ENCODE results near the gene GNAI3. TPM values are rescaled to one million over a fixed set of nuclear protein-coding genes. Genes with fewer than 3 reads are reported as not detected.

GNAI3 gene
- total RNA-seq, 2 experiments from 2014 or later: 7.5 to 8.3 TPM

- H3K27ac Mint-ChIP-seq: peak within 1 kb of the TSS; percentile 98
- peak within 1 kb of the TSS; percentile 99 for H3K4me3 Mint-ChIP-seq
- H3K9me3 Mint-ChIP-seq (ENCODE audit: low read depth): no peaks in the 10 kb centered on the region
- peaks cover 1% of the 10 kb centered on the region for H3K36me3 Mint-ChIP-seq
- peaks cover 66% of the 10 kb centered on the region for H3K4me1 Mint-ChIP-seq
- CTCF ChIA-PET: interaction anchor here (0.5 to 9.1 kb wide), 12 partner anchors 10 to 365 kb away, joined by 3 to 112 read pairs (median 6); partner anchors contain the start of genes AHCYL1, CYB561D1 and GNAI3
- ATAC-seq (peak; percentile 56), DNase-seq (peak; percentile 87)
- no peaks in the 10 kb centered on the region for H3K27me3 Mint-ChIP-seq
Measured at GRCh38 chr1:109619576-109620400, 71.4 kb downstream of the GNAI3 start, which contains the start of the genes AMPD2 and GNAT2. AMPD2 (plus strand) TSS chr1:109619837; CDS start chr1:109621176, 1,339 bp downstream. GNAT2 (minus strand) TSS chr1:109619616; CDS start chr1:109612870, 6,746 bp downstream.

DNA sequence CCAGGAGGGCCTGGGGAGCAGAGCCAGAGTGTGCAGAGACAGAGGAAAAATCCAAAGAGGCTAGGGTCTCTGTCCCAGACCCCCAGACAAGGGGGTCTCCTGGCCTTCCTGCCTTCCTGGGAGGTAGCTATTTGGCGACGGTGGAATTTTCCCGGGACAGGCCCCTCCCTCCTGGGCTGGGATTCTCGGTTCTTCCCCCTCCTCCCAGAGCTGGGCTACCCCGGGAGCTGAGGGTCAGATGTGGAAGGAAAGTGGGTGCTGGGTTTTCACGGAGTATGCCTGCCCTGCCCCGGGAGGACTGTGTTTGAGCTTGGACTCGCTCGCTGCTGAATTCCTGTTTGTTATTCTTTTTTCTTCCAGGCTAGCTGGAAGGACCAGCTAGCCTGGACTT lies 72.0 kb downstream of the GNAI3 start:
- Mint-ChIP-seq H3K4me3 (peak overlapping the region; percentile 99), H3K36me3 (peaks cover 1% of the 10 kb centered on the region), H3K27ac (peak overlapping the region; percentile 98), H3K27me3 (no peaks in the 10 kb centered on the region), H3K9me3 (ENCODE audit: low read depth) (no peaks in the 10 kb centered on the region), H3K4me1 (peaks cover 67% of the 10 kb centered on the region)
- DNase-seq: peak; percentile 53
- ATAC-seq: peak; percentile 4
- CTCF ChIA-PET: interaction anchor here (0.5 to 9.1 kb wide), 9 partner anchors 10 to 364 kb away, joined by 3 to 112 read pairs (median 8); partner anchors contain the start of genes AHCYL1, CYB561D1 and GNAI3

- Mint-ChIP-seq H3K4me3 (peak overlapping the region; percentile 99), H3K27ac (peak overlapping the region; percentile 98), H3K4me1 (peaks cover 63% of the 10 kb centered on the region), H3K36me3 (peaks cover 1% of the 10 kb centered on the region), H3K9me3 (ENCODE audit: low read depth) (no peaks in the 10 kb centered on the region), H3K27me3 (no peaks in the 10 kb centered on the region)
- DNase-seq: peak; percentile 99
- CTCF ChIA-PET: interaction anchor here (0.7 to 9.1 kb wide), 7 partner anchors 10 to 364 kb away, joined by 3 to 112 read pairs (median 9); partner anchors contain the start of genes AHCYL1 and GNAI3
- ATAC-seq: peak; percentile 88
Measured at GRCh38 chr1:109620841-109621286, 72.4 kb downstream of the GNAI3 start.

DNA sequence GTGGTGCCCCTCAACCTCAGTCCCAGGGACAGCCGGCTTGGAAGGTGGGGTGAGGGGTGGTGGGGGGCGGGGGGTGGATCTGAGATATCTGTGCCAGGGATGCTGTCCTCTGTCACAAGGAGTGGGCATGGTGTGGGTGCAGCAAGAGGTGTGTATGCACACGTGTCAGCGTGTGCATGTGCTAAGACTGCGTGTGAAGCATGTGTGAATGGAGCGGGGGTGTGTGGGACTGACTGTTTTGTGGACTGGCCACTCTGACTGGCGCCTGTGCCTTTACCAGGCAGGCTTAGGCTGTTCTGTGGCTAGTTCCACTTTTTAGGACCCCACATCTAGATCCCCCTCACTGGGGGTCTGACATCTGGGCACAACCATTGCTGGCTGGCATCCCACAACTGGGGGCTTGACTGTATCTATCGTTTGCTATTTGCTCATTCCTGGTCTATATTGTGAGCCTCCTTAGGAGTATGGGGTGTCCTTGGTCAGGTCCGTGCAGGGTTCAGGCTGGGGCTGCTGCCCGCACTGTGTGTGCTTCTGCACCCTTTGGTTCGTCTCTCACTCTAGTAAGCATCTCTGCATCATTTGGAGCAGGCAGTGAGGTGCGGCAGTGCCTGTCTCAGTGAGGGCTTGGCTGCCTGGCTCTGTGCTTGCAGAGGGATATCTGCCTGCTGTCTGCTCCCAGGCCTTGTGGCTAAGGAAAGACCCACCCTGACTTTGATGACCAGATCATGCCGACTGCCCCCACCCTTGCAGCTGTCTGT lies 73.1 kb downstream of the GNAI3 start:
- H3K4me3 Mint-ChIP-seq: peak overlapping the region; percentile 99
- peaks cover 1% of the 10 kb centered on the region for H3K36me3 Mint-ChIP-seq
- peak; percentile 50 for DNase-seq

GRCh38 chr1:109622137-109622892 lies 73.9 kb downstream of the GNAI3 start:
- Mint-ChIP-seq H3K36me3 (peaks cover 1% of the 10 kb centered on the region), H3K4me1 (peaks cover 50% of the 10 kb centered on the region)

More for the DNA sequence above, 73.1 kb downstream of the GNAI3 start:
- no peaks in the 10 kb centered on the region for H3K9me3 Mint-ChIP-seq (ENCODE audit: low read depth)
- H3K4me1 Mint-ChIP-seq: peaks cover 56% of the 10 kb centered on the region
- peak overlapping the region; percentile 98 for H3K27ac Mint-ChIP-seq
- CTCF ChIA-PET: interaction anchor here (1.0 to 9.1 kb wide), 3 partner anchors 16 to 76 kb away, joined by 3 to 112 read pairs (median 15); no protein-coding TSS in a partner anchor
- no peaks in the 10 kb centered on the region for H3K27me3 Mint-ChIP-seq
- ATAC-seq: peak; percentile 2

GRCh38 chr1:109622895-109623294 lies 74.5 kb downstream of the GNAI3 start:
- ATAC-seq (no peak), DNase-seq (peak; percentile 38)
- Mint-ChIP-seq H3K36me3 (peaks cover 3% of the 10 kb centered on the region), H3K4me3 (no peak overlapping the region), H3K27me3 (no peaks in the 10 kb centered on the region), H3K4me1 (peaks cover 47% of the 10 kb centered on the region), H3K27ac (peak overlapping the region; percentile 79), H3K9me3 (ENCODE audit: low read depth) (no peaks in the 10 kb centered on the region)
- CTCF ChIA-PET: interaction anchor here (1.0 to 9.1 kb wide), 3 partner anchors 15 to 77 kb away, joined by 3 to 112 read pairs (median 12); partner anchors contain the start of gene GNAI3

More at GRCh38 chr1:109622137-109622892, 73.9 kb downstream of the GNAI3 start:
- no peak for ATAC-seq
- peak; percentile 39 for DNase-seq
- no peaks in the 10 kb centered on the region for H3K9me3 Mint-ChIP-seq (ENCODE audit: low read depth)
- H3K27ac Mint-ChIP-seq: peak overlapping the region; percentile 98
- no peaks in the 10 kb centered on the region for H3K27me3 Mint-ChIP-seq
- CTCF ChIA-PET: interaction anchor here (1.0 to 9.1 kb wide), 2 partner anchors 15 to 77 kb away, joined by 3 to 112 read pairs; no protein-coding TSS in a partner anchor
- H3K4me3 Mint-ChIP-seq: peak overlapping the region; percentile 99

- Mint-ChIP-seq H3K4me1 (peaks cover 44% of the 10 kb centered on the region), H3K27ac (peak overlapping the region; percentile 79), H3K36me3 (peaks cover 9% of the 10 kb centered on the region), H3K27me3 (no peaks in the 10 kb centered on the region), H3K4me3 (peak overlapping the region; percentile 9), H3K9me3 (ENCODE audit: low read depth) (no peaks in the 10 kb centered on the region)
- ATAC-seq: no peak
- peak; percentile 37 for DNase-seq
- CTCF ChIA-PET: interaction anchor here (1.1 to 9.1 kb wide), 4 partner anchors 14 to 361 kb away, joined by 3 to 112 read pairs (median 13); partner anchors contain the start of genes AHCYL1 and GNAI3
Measured at GRCh38 chr1:109623601-109624161, 75.3 kb downstream of the GNAI3 start.

DNA sequence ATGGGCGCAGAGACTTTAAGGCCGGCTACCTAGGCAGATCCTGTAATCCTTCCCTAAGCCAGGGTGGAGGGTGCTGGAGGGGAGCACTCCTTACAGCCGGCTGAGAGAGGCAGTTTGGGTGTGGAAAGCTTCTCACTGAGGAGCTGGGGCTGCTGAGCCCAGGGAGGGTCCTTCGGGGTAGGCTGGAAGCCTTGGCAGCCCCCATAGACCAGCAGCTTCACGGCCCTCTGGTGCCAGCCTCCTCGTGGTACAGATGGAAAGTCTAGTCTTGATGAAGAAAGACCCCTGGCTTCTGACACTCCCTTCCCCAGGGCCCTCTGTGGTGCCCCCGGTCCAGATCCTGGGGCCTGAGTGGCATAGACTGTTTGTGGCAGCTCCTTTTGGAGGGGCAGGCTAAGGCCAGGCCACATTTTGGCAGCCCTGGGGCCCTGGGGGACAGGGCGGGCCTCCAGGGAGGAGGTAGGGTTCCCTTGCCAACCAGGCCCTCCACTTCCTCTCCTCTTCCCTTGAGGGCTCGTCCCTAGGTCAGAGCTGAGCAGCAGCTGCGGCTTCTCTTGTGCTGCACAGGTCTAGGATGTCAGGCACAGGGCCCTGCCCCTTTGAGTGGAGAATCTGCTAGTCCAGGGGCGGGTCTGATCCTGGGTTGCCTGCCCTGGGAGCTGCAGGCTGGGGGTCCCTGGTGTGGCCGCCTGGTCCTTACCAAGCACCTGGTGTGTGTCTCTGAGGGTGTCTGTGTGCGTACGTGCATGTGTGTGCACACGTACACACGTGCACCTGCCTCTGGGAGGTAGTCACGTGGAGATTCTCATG lies 76.0 kb downstream of the GNAI3 start:
- peak; percentile 48 for DNase-seq
- peaks cover 37% of the 10 kb centered on the region for H3K4me1 Mint-ChIP-seq
- no peak overlapping the region for H3K4me3 Mint-ChIP-seq
- no peak for ATAC-seq
- no peaks in the 10 kb centered on the region for H3K9me3 Mint-ChIP-seq (ENCODE audit: low read depth)
- peaks cover 11% of the 10 kb centered on the region for H3K36me3 Mint-ChIP-seq
- peak overlapping the region; percentile 75 for H3K27ac Mint-ChIP-seq
- no peaks in the 10 kb centered on the region for H3K27me3 Mint-ChIP-seq
- CTCF ChIA-PET: interaction anchor here (0.9 to 9.1 kb wide), 7 partner anchors 13 to 360 kb away, joined by 3 to 112 read pairs (median 5); partner anchors contain the start of genes AHCYL1, CYB561D1 and GNAI3

- DNase-seq (peak; percentile 39), ATAC-seq (no peak)
- Mint-ChIP-seq H3K4me1 (peaks cover 35% of the 10 kb centered on the region), H3K36me3 (peaks cover 18% of the 10 kb centered on the region), H3K27me3 (no peaks in the 10 kb centered on the region), H3K4me3 (no peak overlapping the region), H3K27ac (no peak overlapping the region), H3K9me3 (ENCODE audit: low read depth) (no peaks in the 10 kb centered on the region)
- CTCF ChIA-PET: interaction anchor here (1.1 to 9.1 kb wide), 5 partner anchors 13 to 131 kb away, joined by 3 to 112 read pairs (median 12); partner anchors contain the start of genes CYB561D1 and GNAI3
Measured at GRCh38 chr1:109625176-109625575, 76.8 kb downstream of the GNAI3 start.

DNA sequence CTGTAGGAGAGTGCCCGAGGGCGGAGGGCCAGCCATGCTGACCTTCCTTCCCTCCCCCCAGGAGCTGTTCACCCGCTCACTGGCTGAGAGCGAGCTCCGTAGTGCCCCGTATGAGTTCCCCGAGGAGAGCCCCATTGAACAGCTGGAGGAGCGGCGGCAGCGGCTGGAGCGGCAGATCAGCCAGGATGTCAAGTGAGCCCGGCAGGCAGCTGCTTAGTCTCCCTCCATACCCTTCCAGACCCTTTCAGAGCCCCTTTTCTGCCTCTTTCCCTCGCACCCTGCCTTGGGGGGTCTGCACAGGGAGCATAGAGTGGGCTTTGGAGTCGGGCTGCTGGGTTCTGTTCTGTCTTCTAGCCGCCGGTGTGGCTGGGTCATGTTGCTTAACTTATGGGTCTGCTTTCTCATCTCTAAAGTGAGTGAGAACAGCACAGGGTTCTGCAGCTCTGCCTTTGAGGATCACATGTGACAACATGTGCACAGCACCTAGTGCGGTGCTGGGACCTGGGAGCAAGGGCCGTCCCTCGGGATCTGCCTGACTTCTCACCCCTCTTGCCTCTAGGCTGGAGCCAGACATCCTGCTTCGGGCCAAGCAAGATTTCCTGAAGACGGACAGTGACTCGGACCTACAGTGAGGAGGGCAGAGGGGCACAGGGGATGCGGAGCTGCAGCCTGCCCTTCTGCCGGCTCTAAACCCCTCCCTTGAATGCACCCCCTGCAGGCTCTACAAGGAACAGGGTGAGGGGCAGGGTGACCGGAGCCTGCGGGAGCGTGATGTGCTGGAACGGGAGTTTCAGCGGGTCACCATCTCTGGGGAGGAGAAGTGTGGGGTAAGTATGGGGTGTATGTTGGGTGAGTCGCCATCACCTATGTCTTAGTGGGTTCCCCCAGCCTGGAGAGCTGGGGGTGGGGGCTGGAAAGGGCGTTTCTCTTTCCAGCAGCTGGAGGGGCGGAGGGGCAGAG lies 77.5 kb downstream of the GNAI3 start:
- peaks cover 18% of the 10 kb centered on the region for H3K36me3 Mint-ChIP-seq
- no peak overlapping the region for H3K4me3 Mint-ChIP-seq
- no peak for ATAC-seq
- H3K9me3 Mint-ChIP-seq (ENCODE audit: low read depth): no peaks in the 10 kb centered on the region
- CTCF ChIA-PET: interaction anchor here (1.6 to 9.1 kb wide), 5 partner anchors 12 to 132 kb away, joined by 5 to 112 read pairs (median 12); partner anchors contain the start of genes CYB561D1 and GNAI3
- no peaks in the 10 kb centered on the region for H3K27me3 Mint-ChIP-seq
- peak; percentile 40 for DNase-seq
- peaks cover 35% of the 10 kb centered on the region for H3K4me1 Mint-ChIP-seq
- H3K27ac Mint-ChIP-seq: peak overlapping the region; percentile 7

All from activated CD8-positive, alpha-beta memory T cell treated with anti-CD3 and anti-CD28 coated beads, Interleukin-2, amount 10 ng/mL, durations not matched to agents 7 days and 5 days (primary cell).